Hindlimb muscle (tissue), 1 donor: ENCODE data around the gene NSF. TPM values are rescaled to one million over a fixed set of nuclear protein-coding genes. Genes with fewer than 3 reads are reported as not detected.
"Not testable (repeated sequence)": the region's sequence is repeated elsewhere in the genome, so short reads cannot be mapped to it uniquely, and the experiment has no call there.

Experiments
- DNase-seq: peaks from one replicate; pipeline ENCODE4 v3.0.0-alpha.2; 2013
- polyA plus RNA-seq: library from polyadenylated mRNA; unstranded; fragments of 120-200 nt; gene quantifications from one replicate; pipeline ENCODE4 v1.2.1, GENCODE V29; 2013; ENCODE audit not compliant: insufficient read length

The NSF gene
- polyA plus RNA-seq, 1 donor: 17.3 TPM

DNA sequence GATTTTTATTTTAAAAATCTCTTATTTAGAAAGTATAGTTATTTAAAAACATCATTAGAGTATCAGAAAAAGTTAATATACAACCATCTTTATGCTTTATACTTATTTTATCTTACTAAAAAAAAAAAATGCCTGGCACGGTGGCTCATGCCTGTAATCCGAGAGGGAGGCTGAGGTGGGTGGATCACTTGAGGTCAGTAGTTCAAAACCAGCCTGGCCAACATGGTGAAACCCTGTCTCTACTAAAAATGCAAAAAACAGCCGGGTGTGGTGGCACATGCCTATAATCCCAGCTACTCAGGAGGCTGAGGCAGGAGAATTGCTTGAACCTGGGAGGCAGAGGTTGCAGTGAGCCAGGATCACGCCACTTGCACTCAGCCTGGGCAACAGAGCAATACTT is 167.1 kb downstream of the NSF start:
- not testable (repeated sequence) for DNase-seq

DNA sequence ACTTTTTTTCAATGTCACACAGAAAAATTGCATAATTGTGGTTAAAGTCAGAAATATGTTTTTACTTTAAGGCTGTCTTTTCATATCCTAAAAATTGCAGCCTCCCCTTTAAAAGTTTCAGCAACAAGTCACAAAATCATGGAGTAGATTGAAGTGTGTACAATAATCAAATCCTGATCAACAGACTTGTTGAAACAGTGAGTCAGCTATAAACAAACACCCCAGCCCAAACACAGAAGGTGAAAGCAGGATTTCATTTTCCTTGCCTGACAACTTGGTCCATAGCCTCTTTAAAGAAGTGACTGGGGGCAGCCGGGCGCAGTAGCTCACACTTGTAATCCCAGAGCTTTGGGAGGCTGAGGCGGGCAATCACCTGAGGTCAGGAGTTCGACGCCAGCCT is 168.1 kb downstream of the NSF start:
- DNase-seq: no peak

DNA sequence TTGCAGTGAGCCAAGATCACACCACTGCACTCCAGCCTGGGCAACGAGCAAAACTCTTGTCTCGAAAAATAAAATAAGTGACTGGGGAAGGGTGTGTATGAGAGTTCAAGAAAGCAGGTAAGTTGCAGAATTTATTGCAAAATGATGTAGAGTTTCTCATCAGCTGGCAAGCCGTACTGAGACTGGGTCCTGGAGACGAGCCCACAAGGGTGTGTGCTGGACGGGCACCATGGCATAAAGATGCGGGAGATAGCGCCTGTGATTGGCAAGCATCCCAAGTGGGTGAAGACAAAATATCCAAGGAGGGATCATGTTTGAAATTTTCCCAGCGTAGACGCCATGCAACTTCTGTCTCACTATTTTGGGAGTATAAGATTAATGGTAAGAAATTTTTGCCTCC is 168.7 kb downstream of the NSF start:
- DNase-seq: no peak

DNA sequence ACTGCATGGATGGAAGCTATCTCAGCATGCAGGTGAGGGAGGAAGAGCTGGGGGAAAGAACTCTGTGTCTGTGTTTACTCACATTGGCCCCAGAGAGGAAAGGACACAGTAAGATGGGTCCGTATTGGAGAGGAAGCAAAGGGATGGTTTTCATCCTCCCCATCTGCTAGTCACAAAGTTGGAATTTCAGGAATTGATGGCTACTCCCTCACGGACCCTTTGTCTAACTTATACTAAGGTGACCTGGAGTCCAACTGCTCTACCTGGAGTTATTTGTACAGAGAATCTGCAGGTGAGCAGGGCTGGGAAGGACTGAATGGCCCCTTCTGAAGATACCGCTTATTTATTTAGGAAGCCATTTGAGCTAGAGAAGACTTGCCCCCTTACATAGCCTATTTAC is 172.9 kb downstream of the NSF start:
- no peak for DNase-seq

DNA sequence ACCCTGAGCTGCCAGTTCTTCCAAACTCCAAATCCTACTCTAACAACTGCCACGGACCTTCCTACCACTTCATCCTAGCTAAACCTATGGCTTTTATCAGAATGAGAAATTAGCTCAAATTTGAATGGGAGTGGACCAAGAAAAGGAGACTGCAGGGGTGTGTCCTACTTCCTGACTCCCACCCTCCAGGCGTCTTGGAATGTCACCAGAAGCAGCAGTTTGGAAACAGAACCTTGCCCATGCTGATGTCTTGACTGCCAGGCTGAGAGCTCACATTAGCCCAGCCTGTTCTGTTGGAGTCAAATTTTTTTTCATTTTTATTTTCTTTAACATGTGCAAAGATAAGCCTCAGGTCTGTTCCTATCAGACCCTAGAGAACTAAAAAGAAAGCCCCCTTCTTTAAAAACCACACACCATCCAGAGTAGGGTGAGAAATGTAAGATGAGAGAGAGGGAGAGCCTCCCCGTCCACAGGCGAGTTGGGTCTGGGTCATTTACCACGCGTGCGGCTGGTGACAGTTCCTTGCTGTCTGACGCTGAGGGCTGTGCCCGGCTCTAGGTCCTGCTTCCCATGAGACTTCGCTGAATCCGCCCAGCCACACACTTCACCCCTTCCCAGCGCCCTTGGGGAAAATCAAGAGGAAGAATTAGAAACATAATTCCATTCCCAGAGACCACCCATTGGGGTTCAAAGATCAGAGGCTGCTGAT is 173.7 kb downstream of the NSF start:
- no peak for DNase-seq

DNA sequence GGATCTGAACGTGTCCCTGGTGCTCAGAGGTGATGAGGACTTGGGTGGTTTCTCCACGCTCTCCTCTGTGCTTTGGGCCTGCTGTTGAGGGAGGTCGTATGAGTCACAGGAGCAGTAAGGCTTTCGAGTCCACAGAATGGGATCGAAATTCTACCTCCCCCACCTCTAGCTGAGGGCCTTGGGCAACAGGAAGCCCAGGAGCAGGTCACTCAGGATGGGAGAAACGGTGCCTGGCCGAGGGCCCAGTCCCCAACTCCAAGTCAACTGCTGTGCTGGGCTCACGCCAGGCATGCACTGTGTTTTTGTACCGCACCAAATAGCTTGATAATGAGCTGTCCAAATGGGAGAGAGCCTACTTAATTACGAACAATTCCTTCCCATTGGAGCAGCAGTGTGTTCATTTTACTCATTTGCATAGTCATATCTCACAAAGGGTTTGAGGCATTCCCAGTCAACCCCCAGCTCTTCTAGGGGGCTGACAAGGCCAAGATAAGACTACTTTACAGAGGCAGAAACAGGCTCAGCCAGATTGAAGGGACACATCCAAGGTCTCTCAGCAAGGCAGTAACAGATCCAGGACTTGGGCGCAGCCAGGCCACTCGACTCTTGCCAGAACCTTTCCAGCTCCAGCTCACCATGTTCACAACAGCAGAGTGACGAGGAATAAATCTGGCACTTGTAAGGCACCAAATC is 174.4 kb downstream of the NSF start:
- DNase-seq: no peak

DNA sequence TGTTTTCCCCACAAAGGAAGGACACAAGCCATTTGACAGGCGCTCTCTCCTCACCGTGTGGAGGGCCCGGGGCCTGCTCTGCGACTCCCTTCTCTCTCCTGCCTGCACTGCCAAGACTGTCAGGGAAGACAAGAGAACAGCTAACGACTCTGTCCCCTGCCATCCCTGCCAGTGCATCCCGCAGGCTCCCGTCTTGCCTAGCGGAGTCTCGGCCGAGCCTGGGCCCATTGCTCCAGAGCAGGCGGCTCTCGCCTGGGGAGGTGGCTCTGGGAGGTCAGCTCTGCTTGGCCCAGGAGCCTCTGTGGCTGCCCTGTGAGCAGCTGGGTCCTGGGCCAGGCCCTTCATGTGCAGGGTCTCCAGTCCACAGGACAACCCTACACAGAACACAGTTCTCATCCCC is 175.0 kb downstream of the NSF start:
- DNase-seq: no peak

DNA sequence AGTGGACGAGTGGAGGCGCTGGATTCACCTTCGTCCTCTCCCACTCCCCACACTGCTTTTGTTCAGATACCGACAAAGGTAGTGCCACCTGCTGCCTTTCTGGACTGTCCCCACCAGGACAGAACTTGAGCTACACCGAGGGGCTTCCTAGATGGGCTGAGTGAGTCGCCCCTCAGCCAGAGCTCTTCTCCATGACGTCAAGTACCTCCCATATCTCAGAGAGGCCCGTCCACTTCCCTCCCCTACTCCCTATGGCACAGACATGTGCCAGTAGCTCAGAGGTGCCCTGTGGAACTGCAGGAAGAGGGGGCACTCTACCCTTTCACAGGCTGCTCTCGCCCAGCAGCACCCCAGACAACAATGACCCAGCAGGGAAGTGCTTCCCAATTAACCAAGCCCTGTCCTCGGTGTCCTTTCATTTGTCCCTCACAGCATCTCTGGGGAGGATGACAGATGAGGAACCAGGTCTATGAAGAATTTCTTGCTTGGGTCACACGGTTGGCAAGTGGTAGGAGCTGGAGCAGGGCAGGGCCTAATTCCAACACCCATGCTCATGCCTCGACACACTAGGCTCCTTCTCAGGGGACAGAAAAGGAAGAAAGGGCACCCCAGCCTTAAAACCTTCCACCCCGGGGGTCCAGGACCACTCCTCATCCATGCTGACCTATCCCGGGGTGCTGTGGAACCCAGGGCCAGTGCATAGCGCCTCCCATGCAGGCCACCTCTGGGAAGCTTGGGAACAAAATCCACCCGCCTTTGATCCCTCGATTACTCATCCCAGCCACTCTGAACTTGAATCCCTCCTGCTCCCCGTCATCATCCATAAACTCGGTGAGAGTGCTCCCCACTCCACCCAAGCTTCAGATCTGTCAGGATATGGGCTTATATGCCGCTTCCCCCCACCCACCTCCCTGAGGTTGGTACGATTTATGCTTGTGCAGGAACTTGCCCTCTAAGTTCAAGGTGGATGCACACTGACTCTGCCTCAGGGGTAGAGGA is 176.3 kb downstream of the NSF start:
- no peak for DNase-seq

DNA sequence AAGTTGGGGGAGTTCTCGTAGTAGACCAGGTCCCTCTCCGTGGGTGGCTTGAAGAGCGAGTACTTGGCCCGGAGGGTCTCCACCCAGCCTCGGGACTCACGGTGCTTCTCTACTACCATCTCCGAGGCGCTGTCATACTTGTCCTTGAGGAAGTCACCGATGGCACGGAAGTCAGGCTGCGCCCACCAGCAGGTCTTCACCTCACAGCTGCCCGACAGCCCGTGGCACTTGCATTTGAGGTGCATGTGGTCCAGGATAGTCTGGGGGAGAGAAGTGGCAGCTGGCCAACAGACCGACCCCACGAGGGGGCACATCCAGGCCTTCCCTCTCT is 178.0 kb downstream of the NSF start:
- no peak for DNase-seq

DNA sequence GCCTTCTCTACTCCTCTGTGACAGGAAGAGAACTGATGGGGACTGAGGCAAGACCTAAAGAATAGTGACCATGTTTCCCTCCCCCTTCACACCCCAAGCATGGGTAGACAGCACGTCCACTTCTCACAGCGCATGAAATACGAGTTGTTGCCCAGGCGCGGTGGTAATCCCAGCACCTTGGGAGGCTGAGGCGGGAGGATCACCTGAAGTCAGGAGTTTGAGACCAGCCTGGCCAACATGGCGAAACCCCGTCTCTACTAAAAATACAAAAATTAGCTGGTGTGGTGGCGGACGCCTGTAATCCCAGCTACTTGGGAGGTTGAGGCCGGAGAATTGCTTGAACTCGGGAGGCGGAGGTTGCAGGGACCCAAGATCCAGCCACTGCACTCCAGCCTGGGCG is 178.4 kb downstream of the NSF start:
- not testable (repeated sequence) for DNase-seq

DNA sequence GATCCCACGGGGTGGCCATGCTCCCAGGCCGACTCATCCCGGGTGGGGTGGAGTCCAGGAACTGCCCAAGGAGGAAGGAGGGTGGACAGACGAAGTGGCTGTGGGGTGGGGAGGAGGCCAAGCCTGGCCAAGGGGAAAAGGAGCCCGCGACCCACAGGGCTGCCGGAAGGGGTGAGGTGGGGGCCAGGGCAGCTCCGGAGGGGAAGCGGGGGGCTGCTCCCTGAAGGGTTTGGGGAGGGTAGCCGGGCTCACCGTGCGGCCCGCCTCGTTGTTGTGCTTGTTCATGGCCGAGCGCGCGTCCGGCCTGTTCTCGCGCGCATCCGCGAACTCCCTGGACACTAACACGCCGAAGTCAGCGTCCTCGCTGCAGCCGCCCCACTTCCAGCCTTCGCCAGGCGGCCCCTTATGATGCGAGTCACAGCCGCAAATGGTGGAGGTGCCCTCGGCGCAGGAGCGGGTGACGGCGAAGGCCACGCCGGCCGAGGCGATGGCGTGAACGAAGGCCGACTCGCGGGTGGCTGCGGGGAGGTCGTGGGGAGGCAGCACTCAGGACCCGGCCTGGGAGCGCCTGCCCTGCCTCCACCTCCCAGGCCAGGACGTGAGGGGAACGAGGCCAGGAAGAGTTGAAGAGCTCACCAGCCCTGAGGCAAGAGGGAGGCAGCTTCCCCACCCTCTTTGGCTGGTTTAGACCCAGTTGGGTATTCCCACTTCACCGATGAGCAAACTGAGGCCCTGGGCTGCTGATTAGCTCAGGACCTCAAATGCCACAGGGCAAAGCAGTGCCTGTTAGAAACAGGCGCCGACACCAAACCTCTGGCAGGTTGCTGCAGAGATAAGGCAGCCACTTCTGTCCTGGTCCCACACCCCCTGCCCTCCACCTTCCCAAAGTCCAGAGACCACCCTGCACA is 179.3 kb downstream of the NSF start:
- DNase-seq: peak; percentile 63

DNA sequence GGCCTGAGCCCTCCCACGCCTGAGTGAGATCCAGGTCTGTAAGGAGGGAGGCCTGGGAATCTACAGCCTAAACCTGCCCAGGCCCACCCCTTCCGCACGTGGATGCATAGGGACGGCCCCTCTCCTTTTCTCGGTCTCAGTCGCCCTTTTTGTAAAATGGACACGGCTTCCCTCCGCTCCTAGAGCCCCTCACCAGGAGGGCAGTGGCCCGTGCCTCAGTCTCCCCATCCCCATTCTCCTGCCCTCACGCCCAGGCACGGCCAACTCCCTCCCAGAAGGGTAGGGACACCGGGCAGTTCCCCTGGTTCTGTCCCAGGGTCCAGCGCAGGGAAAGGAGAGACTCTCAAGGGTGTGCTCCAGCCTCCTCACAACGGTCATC is 180.0 kb downstream of the NSF start:
- DNase-seq: no peak

DNA sequence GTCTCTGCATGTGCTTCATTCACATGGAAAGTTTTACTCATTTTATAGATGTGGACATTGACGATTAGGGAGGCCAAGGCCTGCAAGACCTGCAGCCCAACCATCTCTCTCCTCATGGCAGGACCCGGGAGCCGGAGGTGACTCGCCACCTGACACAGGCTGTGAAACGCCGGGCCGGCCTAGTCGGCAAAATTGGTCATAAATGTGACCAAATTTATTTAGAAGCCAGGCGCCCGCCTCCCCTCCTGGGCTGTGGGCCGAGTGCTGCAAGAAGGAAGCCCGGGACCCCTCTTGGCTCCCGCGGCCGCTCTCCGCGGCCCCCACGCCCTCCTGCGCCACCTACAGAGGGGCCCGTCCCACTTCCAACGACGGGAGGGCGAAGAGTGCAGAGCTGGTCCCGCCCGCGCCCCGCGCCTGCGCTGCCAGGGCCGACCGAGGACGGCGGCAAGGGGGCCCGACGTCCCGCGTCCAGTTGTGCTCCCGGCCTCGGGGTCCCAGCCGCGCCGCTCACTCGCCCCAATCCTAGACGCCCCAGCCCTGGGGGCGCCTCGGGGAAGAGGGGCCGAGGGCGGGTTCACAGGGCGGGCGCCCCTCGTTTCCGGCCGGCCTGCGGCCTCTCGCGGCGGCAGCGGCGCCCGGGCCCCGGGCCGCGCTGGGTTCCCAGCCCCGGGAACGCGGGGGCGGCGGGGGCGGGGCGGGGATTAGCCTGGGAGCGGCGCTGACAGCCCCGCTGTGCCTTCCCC is 180.5 kb downstream of the NSF start:
- DNase-seq: peak; percentile 45

DNA sequence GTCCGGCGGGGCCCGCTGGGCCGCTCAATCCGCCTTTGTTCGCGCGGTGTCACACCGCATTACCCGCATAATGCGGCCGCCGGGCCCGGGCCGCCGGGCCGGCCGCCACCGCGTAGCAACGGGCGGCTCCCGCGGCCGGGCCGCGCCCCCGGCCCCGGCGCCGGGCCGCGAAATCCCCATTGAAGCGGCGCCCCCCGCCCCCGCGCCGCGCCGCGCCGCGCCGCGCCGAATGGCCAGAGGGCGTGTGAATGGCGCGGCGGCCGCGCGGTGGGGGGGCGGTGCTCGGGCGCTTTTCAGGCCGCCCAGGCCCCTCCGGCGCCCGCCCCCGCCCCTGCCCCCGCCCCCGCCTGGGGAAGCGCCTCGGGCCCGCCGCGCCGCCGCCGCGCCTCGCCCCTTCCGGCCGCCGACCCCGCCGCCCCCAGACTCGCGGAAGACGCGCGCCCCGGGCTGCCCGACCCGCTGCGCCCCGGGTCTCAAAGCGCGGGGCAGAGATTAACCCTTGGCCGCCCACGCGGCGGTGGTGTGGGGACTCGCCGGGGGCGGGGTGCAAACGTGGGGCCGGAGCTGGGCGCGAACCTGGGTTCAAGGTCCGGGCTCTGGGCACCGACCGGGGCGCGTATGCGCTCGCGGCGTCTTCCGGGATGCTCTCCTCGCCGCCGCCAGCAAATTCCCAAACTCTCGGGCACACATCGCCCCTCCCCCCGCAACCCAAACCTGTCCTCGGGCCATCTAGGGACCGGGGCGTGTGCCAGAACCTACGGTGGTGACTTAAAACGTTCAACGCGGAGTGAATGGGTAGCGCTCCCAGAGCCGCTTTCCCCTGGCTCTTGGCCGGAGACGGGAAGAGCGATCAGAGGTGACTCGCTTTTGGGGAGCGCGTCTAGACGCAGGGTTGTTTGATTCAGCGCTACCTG is 181.3 kb downstream of the NSF start:
- peak; percentile 61 for DNase-seq

DNA sequence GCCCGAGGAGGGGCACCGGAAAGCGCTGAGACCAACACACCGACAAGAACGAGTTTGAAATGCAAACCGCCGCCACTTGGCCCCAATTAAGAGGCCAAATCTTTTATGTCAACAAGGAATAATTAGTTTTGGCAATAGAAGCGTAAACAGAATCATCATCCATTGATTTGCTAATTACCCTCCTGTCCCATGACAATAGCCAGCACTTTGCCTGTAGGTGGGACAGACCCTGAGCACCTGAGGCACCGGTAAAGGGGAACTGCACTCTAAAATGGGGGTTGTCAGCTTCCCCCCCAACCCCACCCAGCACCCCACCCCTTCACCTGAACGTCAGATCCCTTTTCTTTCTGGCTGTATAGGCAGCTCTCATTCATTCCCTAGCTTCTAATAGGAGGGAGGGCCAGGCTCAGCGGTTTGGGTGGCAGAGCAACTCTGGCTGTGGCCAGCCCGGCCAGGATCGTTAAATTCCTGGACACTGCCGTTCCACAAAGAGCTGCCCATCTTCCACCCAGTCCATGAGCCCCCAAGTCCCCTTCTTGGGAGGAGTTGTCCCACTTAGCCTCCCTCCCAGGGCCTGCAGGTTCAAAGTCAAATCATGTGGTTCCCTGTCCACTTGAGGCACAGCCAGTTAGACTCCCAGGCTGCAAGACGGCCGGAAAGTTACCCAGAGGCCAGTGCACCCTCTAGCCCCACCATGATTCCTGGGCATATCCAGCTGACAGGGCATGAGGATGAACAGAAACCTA is 182.2 kb downstream of the NSF start:
- DNase-seq: no peak

DNA sequence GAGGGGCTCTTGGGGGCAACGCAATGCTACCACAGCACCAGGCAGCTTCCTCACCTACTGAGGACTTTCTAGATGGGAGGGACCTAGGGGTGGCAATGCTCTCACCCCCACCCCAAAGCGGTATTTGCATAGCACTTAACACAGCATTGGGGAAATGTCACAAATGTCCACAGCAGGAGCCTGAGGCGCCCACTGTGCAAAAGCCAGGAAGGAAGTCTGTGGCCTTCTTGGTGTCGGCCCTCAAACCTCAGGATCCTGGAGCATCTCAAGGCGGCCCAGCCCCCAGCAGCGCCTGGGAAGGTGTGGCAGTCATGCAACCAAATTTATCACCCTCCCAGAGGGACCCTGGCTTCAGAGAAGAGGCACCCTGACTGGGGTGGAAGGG is 182.7 kb downstream of the NSF start:
- DNase-seq: no peak

DNA sequence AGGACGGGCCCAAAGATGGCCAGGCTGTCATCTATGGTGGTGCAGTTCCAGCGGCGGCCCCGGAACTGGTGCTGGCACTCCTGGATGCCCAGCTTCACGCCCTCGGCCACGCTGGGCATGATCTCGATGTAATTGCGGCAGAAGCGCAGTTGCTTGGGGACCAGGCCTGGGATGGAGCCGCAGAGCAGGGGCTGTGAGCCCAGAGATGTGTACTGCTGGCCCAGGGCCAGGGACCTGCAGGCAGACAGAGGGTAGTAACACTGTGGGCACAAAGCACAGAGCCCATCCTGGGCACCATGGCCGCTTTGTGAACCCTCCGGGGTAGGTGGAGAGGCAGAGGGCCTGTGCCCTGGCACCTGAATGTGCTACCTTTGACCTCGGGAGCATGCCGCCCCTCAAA is 183.2 kb downstream of the NSF start:
- no peak for DNase-seq

DNA sequence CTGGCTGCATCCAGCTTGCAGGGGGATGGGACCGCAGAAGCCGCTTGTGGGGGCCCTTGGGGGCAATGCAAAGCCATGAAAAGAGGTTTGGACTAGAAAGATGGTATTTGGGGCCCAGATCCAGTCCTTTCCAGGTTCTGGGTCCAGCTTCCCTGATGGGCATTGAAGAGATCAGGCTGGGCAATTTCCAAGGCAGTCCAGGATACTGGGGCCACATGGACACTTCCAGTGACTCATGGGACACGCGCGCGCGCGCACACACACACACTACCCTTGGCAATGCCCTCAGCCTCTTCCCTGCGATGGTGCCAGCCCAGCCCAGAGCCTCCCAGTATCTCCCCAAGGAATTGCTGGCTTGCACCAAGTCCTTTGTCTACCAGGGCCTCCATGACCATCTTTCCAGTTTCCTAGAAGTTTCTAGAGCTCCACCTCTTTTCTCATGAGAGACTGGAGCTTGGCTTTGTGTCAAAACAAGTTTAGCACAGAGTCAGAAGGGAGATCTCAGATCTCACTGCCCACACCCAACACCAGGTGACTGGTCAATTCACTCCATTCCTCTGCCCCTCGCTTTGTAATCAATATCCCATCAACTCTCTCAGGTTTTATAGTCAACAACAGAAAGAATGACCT is 183.8 kb downstream of the NSF start:
- no peak for DNase-seq

DNA sequence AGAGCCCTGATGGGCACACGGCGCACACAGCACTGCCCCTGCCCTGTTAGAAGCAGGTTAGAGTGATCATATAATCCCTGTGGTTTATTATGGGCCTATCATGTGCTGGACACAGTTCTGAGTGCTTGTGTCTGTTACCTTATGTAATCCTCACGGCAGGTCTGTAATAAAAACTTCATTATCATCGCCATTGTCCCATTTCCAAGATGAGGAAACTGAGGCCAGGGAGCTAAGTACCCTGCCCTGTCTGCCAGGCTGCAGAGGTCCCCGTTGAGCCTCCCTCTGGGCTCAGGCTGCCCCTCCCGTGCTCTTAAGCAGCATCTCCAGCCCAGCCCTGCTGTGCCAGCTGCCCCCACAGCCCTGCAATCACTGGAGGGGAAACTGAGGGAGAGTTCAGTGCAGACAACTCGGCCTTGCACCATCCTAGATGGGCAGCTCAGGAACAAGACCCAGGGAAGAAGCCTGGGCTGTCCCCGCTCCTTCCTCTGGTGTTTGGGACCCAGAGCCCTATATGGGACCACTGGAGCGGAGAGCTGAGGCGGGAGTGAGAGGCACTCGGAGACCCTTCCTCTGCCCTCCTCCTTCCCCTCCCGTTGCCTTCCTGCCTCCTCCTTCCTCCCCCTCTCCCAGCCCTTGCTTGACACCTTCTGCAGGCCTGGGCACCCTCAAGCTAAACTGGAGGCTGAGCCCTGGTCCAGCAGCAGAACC is 186.0 kb downstream of the NSF start:
- DNase-seq: no peak
